ENCODE measurements around the gene SLC9B2. TPM values are rescaled to one million over a fixed set of nuclear protein-coding genes. Genes with fewer than 3 reads are reported as not detected.
"Not testable (repeated sequence)": the region's sequence is repeated elsewhere in the genome, so short reads cannot be mapped to it uniquely, and the experiment has no call there.

Gene SLC9B2
- total RNA-seq, 1 donor from 2014 or later = 28.2 TPM

DNA sequence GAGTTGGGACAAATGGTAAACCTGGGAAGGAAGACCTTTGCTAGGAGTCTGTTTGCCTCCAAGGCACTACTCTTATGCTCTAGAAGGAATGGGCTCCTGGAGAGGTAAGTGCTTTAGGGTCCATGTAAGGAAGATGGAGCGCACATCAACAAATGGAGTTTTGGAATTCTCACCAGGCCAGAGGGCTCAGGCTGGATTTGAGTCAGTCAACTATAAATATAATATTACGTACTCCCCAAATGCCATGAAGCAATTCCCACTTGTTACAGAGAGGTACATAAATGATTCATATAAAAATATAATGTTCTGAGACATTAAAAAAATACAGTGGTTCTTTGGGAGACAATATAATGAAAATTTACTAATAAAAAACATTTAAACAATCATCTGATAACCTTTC lies 55.4 kb downstream of the SLC9B2 start:
- intact Hi-C loops (cut with micrococcal nuclease) = no loop called here

DNA sequence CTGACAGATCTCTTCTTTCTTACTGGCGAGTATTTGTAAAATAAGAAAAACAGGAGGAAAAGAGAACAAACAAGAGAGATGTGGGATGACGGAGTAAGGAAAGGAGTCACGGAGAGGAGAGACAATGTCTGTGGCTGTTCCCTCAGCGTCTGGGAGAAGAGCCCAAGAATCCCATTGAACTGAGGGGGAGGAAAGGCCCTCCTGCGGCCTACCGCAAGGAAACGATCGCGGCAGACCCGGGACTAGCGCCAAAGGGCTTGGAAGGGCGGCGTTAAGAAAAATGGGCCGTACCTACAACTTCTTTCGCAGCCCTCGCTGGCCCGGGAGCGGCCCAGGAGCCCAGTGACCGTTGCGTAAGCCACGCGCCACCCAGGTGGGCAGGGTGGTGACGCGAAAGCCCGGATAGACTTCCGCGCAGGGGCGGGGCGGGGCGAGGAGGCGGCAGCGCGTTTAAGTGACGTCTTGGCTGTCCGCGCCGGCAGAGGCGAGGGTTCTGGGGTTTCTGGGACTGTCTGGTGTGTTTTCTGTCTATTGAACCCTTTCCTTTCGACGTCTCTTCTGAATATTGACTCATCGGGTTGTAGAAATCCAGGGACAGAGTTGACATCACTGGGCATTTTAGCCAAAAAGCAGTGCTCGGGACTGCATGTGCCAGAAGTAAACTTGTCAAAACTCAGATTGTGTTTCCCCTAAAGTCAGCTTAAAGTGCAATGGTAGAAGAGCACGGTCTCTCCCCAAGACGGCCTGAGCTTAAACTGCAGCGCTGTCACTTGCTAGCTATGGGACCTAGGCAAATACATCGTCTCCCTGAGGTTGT lies 57.0 kb downstream of the SLC9B2 start, which contains the start of gene SLC9B1:
SLC9B1 (minus strand) TSS at position 398 of the 817 bp plus-strand sequence. CDS start 27,994 bp downstream, outside the sequence.
- intact Hi-C loops (cut with micrococcal nuclease) = loop anchor here (1.0 to 2.0 kb wide), 12 partner anchors 10 to 1671 kb away; partner anchors contain the start of genes BDH2, CENPE, MANBA and SLC39A8

DNA sequence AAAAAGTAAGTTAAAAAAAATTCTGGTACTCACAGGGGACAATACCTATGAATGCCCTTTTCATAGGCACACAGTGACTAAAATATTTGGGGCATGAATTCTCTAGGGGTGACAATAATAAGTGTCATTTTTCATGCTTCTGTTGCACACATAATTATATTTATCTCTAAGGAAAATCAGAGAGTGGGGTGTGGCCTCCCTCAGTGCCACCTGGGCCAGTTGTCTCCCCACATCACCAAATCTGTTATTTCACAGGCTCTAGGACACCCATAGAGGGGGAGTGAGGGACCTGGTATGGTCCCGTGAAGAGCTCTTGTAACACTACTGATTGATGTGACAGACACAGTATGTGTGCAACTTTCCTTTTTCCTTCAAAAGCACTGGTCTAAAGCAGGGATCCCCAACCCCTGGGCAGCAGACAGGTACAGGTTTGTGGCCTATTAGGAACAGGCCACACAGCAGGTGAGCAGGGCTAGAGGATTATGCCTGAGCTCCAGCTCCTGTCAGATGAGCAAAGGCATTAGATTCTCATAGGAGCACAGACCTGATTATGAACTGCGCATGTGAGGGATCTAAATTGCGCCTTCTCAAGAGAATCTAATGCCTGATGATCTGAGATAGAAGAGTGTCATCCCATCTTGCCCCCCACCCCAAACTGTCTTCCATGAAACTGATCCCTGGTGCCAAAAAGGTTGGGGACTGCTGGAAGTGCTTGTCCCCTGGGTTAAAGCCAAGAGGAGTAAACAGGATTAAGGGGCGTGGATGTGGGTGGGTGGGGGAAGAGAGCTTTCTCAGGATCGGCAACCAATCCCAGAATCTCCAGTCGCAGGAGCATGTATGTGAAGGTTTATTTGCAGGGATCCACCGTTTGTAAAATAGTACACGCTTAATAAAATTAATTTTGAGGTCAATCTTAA lies 57.9 kb downstream of the SLC9B2 start:
- intact Hi-C loops (cut with micrococcal nuclease) = loop anchor here (1.0 to 2.0 kb wide), 12 partner anchors 9 to 1670 kb away; partner anchors contain the start of genes BDH2, CENPE, MANBA and SLC39A8

DNA sequence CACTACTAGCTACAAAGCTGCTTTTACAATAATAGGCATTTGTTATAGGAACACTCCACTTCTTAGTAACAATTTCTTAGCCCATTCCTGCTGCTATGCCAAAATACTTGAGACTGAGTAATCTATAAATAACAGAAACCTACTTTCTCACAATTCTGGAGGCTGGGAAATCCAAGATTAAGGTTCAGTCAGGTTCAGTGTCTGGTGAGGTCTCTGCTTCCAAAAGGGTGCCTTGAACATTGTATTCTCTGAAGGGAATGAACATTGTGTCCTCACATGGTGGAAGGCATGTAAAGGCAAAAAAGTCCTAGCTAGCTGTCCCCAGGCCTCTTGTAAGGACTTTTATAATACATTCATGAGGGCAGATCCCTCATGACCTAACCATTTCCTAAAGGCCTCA lies 64.0 kb downstream of the SLC9B2 start:
- intact Hi-C loops (cut with micrococcal nuclease) = no loop called here

DNA sequence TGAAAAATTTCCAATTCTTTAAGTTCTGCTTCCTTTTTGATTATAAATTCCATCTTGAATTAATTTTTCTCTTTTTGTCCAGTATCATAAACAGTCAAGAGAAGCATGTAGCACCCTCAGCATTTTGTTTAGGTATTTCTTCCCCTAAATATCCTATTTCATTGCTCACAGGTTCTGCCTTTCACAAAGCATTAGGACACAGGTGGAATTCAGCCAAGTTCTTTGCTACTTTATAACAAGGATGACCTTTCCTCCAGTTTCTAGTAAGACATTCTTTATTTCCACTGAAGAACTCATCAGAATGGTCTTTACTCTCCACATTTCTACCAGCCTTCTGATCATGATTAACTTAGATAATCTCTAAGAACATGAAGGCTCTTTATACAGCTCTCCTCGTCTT lies 64.5 kb downstream of the SLC9B2 start:
- intact Hi-C loops (cut with micrococcal nuclease) = no loop called here

DNA sequence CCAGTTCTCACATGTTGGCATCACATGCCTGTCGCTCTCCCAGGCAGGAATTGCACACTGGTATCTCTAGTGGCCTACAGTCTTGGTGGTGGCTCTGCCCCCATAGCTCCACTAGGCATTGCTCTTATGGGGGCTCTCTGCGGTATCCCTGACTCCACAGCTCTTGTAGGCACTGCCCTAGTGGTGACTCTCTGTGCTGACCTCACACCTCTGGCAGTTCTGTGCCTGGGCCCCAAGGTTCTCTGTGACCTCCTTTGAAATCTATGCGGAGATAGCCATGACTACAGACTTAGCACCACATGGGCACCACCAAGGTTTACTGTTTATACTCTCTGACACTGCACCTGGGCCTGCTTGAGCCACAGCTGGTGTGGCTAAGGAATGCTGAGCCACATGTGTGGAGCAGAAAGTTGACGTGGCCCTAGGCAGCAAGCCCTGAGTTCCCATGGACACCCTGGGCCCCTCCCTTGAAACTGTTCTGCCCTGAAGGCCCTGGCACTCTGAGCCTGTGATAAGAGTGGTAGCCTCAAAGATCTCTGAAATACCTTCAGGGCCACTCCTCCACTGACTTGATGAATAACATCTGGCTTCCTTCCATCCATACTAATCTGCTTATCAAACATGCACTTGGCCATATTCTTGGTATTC lies 65.1 kb downstream of the SLC9B2 start:
- intact Hi-C loops (cut with micrococcal nuclease) = no loop called here

DNA sequence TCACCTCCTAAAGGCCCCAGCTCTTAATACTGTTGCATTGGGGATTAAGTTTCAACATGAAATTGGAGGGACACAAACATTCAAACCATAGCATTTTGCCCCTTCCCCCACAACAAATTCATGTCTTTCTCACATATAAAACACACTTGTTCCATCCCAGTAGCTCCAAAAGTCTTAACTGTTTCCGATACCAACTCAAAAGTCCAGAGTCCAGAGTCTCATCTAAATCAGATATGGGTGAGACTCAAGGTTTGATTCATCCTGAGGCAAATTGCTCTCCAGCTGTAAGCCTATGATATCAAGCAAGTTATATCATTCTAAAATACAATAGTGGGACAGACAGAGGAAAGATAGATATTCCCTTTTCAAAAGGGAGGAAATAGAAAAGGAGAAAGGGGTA lies 65.8 kb downstream of the SLC9B2 start:
- intact Hi-C loops (cut with micrococcal nuclease) = no loop called here

DNA sequence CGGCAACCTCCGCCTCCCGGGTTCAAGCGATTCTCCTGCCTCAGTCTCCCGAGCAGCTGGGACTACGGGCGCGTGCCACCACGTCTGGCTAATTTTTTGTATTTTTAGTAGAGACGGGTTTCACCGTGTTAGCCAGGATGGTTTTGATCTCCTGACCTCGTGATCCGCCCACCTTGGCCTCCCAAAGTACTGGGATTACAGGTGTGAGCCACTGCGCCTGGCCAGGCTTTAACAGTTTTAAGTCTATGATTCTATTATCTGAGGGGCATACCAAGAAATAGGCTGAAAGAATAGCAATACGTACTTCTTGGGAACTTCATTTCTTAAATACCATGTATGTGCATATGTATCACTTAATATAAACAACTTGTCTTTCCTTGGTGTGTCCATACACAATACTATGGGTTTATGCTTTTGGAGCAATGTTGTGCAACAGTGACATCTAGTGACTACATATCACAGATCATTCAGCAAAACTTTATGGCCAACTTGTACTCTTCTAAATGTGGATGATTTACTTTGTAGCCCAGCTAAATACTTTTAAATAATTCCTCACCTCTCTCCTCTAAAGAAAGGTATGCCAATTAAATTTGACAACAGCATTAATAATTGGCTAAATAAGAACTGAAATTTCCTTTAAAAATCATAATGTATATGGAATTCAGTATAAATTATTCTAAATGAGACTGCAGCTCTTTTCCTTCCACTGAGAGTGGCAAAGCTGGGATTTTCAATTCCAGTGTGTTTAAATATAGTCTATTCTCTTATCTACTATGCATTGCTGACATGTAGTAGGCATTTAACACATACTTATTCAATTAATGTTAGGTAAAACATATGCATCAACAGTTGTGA lies 67.5 kb downstream of the SLC9B2 start:
- intact Hi-C loops (cut with micrococcal nuclease) = loop anchor here (1.0 to 2.0 kb wide), 12 partner anchors 10 to 752 kb away; partner anchors contain the start of genes MANBA, SLC39A8 and SLC9B1

DNA sequence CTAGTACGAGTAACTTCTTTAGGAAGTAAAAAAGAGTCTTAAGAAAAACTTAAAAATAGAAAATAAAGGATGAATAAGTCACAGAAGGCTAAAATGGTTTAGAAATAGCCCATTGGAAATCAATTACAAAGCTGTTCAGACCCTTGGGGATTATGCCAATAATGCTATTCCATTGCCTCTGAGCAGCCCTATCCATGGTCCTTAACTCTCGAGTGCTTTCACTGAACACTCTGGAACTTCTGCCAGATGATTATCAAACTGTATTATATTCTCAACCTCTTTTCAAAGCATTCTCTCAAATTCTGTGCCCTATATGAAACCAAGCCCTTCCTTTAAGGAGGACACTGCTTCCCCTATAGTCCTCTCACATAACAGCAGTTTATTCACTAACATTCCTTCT lies 74.0 kb downstream of the SLC9B2 start:
- intact Hi-C loops (cut with micrococcal nuclease) = no loop called here

DNA sequence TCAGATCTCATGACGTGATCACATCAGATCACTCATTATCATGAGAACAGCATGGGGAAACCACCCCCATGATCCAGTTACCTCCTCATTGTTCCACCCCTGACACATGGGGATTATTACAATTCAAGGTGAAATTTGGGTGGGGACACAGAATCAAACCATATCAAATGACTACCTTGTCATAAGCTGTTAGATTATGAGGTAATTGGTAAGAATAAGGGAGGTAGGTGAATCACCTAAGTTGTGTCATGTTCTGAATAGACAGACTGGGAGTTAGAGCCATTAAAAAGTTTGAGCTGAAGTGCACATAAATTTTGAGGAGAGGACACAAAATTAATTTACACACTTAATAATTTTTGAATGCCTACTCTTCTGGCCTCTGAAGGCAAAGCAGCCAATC lies 81.8 kb downstream of the SLC9B2 start:
- intact Hi-C loops (cut with micrococcal nuclease) = no loop called here

DNA sequence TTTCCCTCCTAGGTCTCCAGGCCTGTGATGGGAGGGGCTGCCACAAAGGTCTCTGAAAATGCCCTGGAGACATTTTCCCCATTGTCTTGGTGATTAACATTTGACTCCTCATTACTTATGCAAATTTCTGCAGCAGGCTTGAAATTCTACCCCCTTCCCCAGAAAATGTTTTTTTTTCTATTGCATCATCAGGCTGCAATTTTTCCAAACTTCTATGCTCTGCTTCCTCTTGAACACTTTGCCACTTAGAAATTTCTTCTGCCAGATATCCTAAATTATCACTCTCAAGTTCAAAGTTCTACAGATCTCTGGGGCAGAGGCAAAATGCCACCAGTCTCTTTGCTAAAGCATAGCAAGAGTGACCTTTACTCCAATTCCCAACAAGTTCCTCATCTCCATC lies 82.6 kb downstream of the SLC9B2 start:
- intact Hi-C loops (cut with micrococcal nuclease) = not testable (repeated sequence)

DNA sequence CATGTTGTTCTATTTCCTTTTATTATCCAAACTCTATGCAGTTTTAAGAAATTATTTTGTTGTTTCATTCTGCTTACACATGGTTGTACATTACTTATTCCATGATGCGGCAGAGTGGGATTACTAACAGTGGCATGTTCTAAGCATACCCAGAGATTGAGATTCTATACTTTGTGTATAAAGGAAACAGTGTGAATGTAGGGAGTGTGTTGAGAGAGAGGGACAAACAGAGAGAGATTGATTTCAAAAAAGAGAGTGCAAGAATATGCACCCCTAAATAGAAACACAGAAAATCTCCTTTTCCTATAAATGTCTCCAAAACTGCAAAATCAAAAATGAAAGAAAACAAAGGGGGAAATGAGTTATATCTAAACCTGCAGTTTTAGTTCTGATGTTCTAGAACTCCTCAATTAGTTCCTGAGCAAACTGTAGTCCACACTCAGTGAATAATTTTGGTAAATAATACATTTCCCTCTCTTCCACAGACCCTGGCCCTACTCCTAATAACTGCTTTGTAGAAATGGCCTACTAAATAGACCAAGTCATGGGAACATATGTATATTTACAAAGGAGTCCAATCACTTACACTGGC lies 88.0 kb downstream of the SLC9B2 start:
- intact Hi-C loops (cut with micrococcal nuclease) = loop anchor here (2.0 kb wide), 1 partner anchor 120 kb away; the partner anchor contains the start of gene CISD2

DNA sequence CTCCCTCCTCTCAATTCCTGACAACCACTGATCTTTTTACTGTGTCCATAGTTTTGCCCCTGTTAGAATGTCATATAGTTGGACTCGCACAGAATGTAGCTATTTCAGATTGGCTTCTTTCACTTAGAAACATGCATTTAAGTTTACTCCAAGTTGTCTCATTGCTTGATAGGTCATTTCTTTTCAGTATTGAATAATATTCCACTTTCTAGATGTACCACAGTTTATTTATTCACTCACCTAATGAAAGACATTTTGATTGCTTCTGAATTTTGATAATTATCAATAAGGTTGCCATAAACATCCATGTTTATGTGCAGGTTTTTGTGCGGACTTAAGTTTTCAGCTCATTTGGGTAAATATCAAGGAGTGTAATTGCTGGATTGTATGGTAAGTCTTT lies 95.6 kb downstream of the SLC9B2 start:
- intact Hi-C loops (cut with micrococcal nuclease) = no loop called here

Other genes starting within 250 kb of the SLC9B2 start
- gene UBE2D3, start 249.2 kb downstream of the SLC9B2 start, total RNA-seq = 427 and 451 TPM in 2 replicates
- gene CISD2, start 207.8 kb downstream of the SLC9B2 start, total RNA-seq = 44.2 and 45.5 TPM in 2 replicates
- 0.93 and 1.1 TPM in 2 replicates for gene SLC9B1, start 57.1 kb downstream of the SLC9B2 start, total RNA-seq
- 12.3 and 13.9 TPM in 2 replicates for gene BDH2, start 23.1 kb upstream of the SLC9B2 start, total RNA-seq
- 35.3 and 40.5 TPM in 2 replicates for gene CENPE, start 121.6 kb upstream of the SLC9B2 start, total RNA-seq

Measured in T-helper 1 cell treated with Interleukin-12 subunit alpha and Interleukin-12 subunit beta and Interleukin-4 antibody, amounts not matched to agents 30 ng/mL and 1 ng/mL, for 36 hours (primary cell).